HFFc6 (cell line): ENCODE measurements around the gene MCM9. TPM values are rescaled to one million over a fixed set of nuclear protein-coding genes. Genes with fewer than 3 reads are reported as not detected.

ENCODE experiments used
- DNase-seq: peaks from one replicate; pipeline ENCODE4 v3.0.0-alpha.2; 2018
- H3K27ac Mint-ChIP-seq: 2 replicates; pipeline ENCODE4 v1.8.0; 2020; ENCODE audit warnings: mild to moderate bottlenecking, mixed read lengths
- H3K27me3 Mint-ChIP-seq: 2 replicates; pipeline ENCODE4 v1.8.0; 2021; ENCODE audit warnings: mild to moderate bottlenecking, moderate library complexity, mixed read lengths; ENCODE audit not compliant: insufficient read depth
- H3K36me3 Mint-ChIP-seq: 2 replicates; pipeline ENCODE4 v1.8.0; 2021; ENCODE audit warnings: low read depth, mixed read lengths
- H3K4me1 Mint-ChIP-seq: 2 replicates; pipeline ENCODE4 v1.8.0; 2020; ENCODE audit warnings: low read depth, mixed read lengths
- H3K4me3 Mint-ChIP-seq: 2 replicates; pipeline ENCODE4 v1.8.0; 2020; ENCODE audit warnings: mild to moderate bottlenecking, moderate library complexity, mixed read lengths
- H3K9me3 Mint-ChIP-seq: 2 replicates; pipeline ENCODE4 v1.8.0; 2020; ENCODE audit warnings: mild to moderate bottlenecking, mixed read lengths
- CTCF ChIP-seq: fragments of 200-600 bp; sonication (generic); IDR thresholded peaks from 2 replicates; pipeline ENCODE4 v1.5.0; 2021; ENCODE audit warnings: antibody characterized with exemption, mild to moderate bottlenecking
- total RNA-seq, 6 experiments: library from RNA; stranded (reverse); fragmentation: NEBNext Ultra II Directional; extraction: Animal tissue kit (Norgen Biotek cat#: 25700); gene quantifications; 2 replicates in 1 of 6; 3 replicates in 5 of 6; pipeline ENCODE4 v1.2.3, GENCODE V29; 2021

MCM9 gene
- total RNA-seq, 6 experiments from 2014 or later = 4.6 to 5.7 (median 5.0) TPM

GRCh38 chr6:118932421-118932820 lies 2.5 kb downstream of the MCM9 start:
- H3K27ac Mint-ChIP-seq = no peak overlapping the region
- no peaks in the 10 kb centered on the region for H3K9me3 Mint-ChIP-seq
- no peak overlapping the region for H3K4me3 Mint-ChIP-seq
- 0 out of 2 replicates have a peak, but pooled peaks cover 4% of the 10 kb centered on the region for H3K36me3 Mint-ChIP-seq
- no peak for TF ChIP-seq CTCF
- DNase-seq = no peak
- H3K4me1 Mint-ChIP-seq = peaks cover 22% of the 10 kb centered on the region
- no peaks in the 10 kb centered on the region; the same call in 1 of the 2 replicates for H3K27me3 Mint-ChIP-seq

GRCh38 chr6:118931436-118931835 lies 3.5 kb downstream of the MCM9 start:
- 0 out of 2 replicates have a peak, but pooled peaks cover 4% of the 10 kb centered on the region for H3K36me3 Mint-ChIP-seq
- no peak for DNase-seq
- TF ChIP-seq CTCF = no peak
- H3K27ac Mint-ChIP-seq = no peak overlapping the region
- H3K27me3 Mint-ChIP-seq = no peaks in the 10 kb centered on the region; the same call in 1 of the 2 replicates
- H3K4me3 Mint-ChIP-seq = no peak overlapping the region
- peaks cover 22% of the 10 kb centered on the region for H3K4me1 Mint-ChIP-seq
- no peaks in the 10 kb centered on the region for H3K9me3 Mint-ChIP-seq

- H3K4me1 Mint-ChIP-seq = peaks cover 18% of the 10 kb centered on the region
- H3K9me3 Mint-ChIP-seq = no peaks in the 10 kb centered on the region
- no peaks in the 10 kb centered on the region; the same call in 1 of the 2 replicates for H3K27me3 Mint-ChIP-seq
Observed at GRCh38 chr6:118930680-118931079, 4.3 kb downstream of the MCM9 start.

GRCh38 chr6:118923035-118923434 lies 11.9 kb downstream of the MCM9 start:
- no peaks in the 10 kb centered on the region for H3K9me3 Mint-ChIP-seq
- no peaks in the 10 kb centered on the region for H3K27me3 Mint-ChIP-seq
- no peak overlapping the region for H3K4me3 Mint-ChIP-seq
- no peak for TF ChIP-seq CTCF
- peaks cover 4% of the 10 kb centered on the region; the same call in 1 of the 2 replicates for H3K36me3 Mint-ChIP-seq
- no peak for DNase-seq
- H3K27ac Mint-ChIP-seq = no peak overlapping the region
- H3K4me1 Mint-ChIP-seq = peaks cover 7% of the 10 kb centered on the region

More at GRCh38 chr6:118930680-118931079, 4.3 kb downstream of the MCM9 start:
- Mint-ChIP-seq H3K27ac (no peak overlapping the region), H3K36me3 (0 out of 2 replicates have a peak, but pooled peaks cover 4% of the 10 kb centered on the region), H3K4me3 (no peak overlapping the region)
- peak; percentile 58 for TF ChIP-seq CTCF
- no peak for DNase-seq

- no peak for TF ChIP-seq CTCF
- no peaks in the 10 kb centered on the region for H3K27me3 Mint-ChIP-seq
- no peak overlapping the region for H3K4me3 Mint-ChIP-seq
- H3K36me3 Mint-ChIP-seq = peaks cover 4% of the 10 kb centered on the region; the same call in 1 of the 2 replicates
- H3K9me3 Mint-ChIP-seq = no peaks in the 10 kb centered on the region
- no peak for DNase-seq
- peaks cover 14% of the 10 kb centered on the region for H3K4me1 Mint-ChIP-seq
- H3K27ac Mint-ChIP-seq = no peak overlapping the region
Observed at GRCh38 chr6:118921084-118921483, 13.9 kb downstream of the MCM9 start.
